Measurements from ENCODE around the gene MPPED1.

The MPPED1 gene

GRCh38 chr22:43539572-43540528, 128.0 kb downstream of the MPPED1 start:
- no peak overlapping the region for H3K27ac Mint-ChIP-seq (ENCODE audit: low read depth)
- H3K4me1 Mint-ChIP-seq, result no peaks in the 10 kb centered on the region
- peaks cover 85% of the 10 kb centered on the region for H3K27me3 Mint-ChIP-seq
- no peaks in the 10 kb centered on the region for H3K36me3 Mint-ChIP-seq (ENCODE audit: insufficient read depth)
- DNase-seq (ENCODE audit: low spot score in 2 of 2), result no peak
- ATAC-seq (replicated peaks; ENCODE audit: extremely low read depth, poor library complexity, severe bottlenecking), result no peak
- H3K4me3 Mint-ChIP-seq, result no peak overlapping the region
- H3K9me3 Mint-ChIP-seq, result no peaks in the 10 kb centered on the region

GRCh38 chr22:43540529-43540923, 128.7 kb downstream of the MPPED1 start:
- peaks cover 78% of the 10 kb centered on the region for H3K27me3 Mint-ChIP-seq
- no peak overlapping the region for H3K27ac Mint-ChIP-seq (ENCODE audit: low read depth)
- DNase-seq (ENCODE audit: low spot score in 2 of 2) (no peak), ATAC-seq (replicated peaks; ENCODE audit: extremely low read depth, poor library complexity, severe bottlenecking) (no peak)
- no peak overlapping the region for H3K4me3 Mint-ChIP-seq
- no peaks in the 10 kb centered on the region for H3K4me1 Mint-ChIP-seq
- no peaks in the 10 kb centered on the region for H3K36me3 Mint-ChIP-seq (ENCODE audit: insufficient read depth)
- no peaks in the 10 kb centered on the region for H3K9me3 Mint-ChIP-seq

- no peak for ATAC-seq (replicated peaks; ENCODE audit: extremely low read depth, poor library complexity, severe bottlenecking)
- no peak for DNase-seq (ENCODE audit: low spot score in 2 of 2)
- Mint-ChIP-seq H3K36me3 (ENCODE audit: insufficient read depth) (no peaks in the 10 kb centered on the region), H3K4me3 (no peak overlapping the region), H3K27ac (ENCODE audit: low read depth) (no peak overlapping the region), H3K4me1 (no peaks in the 10 kb centered on the region), H3K27me3 (peaks cover 77% of the 10 kb centered on the region), H3K9me3 (no peaks in the 10 kb centered on the region)
These were observed 129.2 kb downstream of the MPPED1 start for GRCh38 chr22:43541022-43541421.

DNA sequence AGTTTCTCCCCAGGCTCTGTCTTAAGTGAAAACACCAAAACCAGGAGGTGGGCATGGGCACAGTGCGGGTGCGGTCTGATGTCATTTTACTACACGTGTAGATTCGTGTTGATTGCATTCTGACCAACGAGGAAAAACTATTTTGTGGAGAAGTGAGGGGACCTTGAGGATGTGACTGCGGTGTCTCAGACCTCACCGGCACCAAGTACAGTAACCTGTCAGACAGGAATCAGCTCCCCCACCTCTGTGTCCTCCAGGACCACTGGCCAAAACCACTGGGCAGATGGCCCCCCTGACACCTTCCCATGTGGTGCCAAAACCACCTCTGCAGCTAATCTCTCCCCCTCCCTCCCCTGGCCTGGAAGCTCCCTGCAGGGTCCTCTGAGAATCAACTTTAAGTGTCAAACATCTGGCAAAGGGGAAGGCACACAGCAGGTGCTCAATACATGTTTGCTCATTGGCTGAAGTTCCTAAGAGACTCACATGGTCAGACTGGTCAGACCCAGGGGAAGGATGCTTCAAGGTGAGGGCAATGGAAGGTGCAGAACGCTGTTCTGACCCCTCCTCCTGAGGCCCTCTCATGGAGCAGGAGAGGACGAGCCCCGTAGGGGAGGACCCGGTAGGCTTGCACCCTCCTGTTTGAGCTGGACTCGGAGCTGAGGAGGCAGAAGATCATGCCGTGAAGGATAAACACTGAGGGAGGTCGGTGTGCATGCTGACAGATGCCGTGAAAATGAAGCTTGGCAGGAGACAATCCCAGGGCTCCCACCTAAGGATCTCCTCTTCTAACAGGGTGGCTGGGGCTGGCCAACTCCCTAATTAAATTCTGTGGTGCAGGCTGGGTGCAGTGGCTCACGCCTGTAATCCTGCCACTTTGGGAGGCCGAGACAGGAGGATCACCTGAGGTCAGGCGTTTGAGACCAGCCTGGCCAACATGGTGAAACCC, 129.9 kb downstream of the MPPED1 start:
- DNase-seq (ENCODE audit: low spot score in 2 of 2), result no peak
- Mint-ChIP-seq H3K9me3 (no peaks in the 10 kb centered on the region), H3K4me1 (no peaks in the 10 kb centered on the region), H3K4me3 (no peak overlapping the region), H3K27me3 (peaks cover 77% of the 10 kb centered on the region), H3K36me3 (ENCODE audit: insufficient read depth) (no peaks in the 10 kb centered on the region), H3K27ac (ENCODE audit: low read depth) (no peak overlapping the region)
- ATAC-seq (replicated peaks; ENCODE audit: extremely low read depth, poor library complexity, severe bottlenecking), result no peak

DNA sequence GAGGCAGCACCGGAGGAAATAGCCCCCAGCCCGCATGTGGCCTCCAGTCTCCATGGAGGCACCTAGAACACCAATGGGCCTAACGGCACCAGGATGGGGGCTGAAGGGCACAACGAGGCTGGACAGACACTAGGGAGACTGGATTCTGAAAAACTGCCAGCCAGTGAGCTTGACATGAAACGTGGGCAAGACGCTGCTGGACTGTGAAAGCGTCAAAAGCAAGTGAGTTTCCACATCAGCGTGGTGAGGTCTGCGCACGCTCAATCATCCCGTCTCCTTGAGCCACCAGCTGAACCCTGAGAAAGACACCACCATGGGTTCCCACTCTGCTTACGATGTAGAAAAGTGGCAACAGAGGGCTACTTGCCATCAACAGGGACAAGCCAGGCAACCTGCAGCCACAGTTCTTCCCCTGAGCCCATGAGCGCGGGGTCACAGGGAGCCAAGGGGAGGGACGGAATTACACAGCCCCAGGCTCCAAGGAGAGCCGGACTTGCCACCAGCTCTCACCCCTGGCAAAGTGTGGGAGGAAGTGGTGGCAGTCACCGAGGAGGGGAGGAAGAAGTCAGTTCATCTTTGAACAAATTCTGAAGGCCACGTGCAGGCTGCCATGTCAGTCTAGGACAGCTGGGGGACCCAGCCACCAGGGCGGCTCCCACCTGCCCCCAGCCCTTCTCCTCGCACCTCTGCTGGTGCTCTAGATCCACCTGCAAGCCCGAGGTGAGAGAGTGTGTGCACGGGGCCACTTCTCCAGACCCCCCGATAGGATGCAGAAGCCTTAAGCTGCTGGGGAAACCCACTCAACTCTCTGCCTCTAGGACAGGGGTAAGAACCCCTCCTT, 131.1 kb downstream of the MPPED1 start:
- no peak overlapping the region for H3K27ac Mint-ChIP-seq (ENCODE audit: low read depth)
- H3K9me3 Mint-ChIP-seq, result no peaks in the 10 kb centered on the region
- ATAC-seq (replicated peaks; ENCODE audit: extremely low read depth, poor library complexity, severe bottlenecking), result no peak
- no peak for DNase-seq (ENCODE audit: low spot score in 2 of 2)
- no peaks in the 10 kb centered on the region for H3K4me1 Mint-ChIP-seq
- no peak overlapping the region for H3K4me3 Mint-ChIP-seq
- H3K36me3 Mint-ChIP-seq (ENCODE audit: insufficient read depth), result no peaks in the 10 kb centered on the region
- peaks cover 73% of the 10 kb centered on the region for H3K27me3 Mint-ChIP-seq

GRCh38 chr22:43543522-43544288, 131.9 kb downstream of the MPPED1 start:
- Mint-ChIP-seq H3K36me3 (ENCODE audit: insufficient read depth) (no peaks in the 10 kb centered on the region), H3K4me3 (no peak overlapping the region), H3K9me3 (no peaks in the 10 kb centered on the region), H3K4me1 (no peaks in the 10 kb centered on the region), H3K27me3 (peaks cover 65% of the 10 kb centered on the region), H3K27ac (ENCODE audit: low read depth) (no peak overlapping the region)
- DNase-seq (ENCODE audit: low spot score in 2 of 2) (no peak), ATAC-seq (replicated peaks; ENCODE audit: extremely low read depth, poor library complexity, severe bottlenecking) (no peak)

GRCh38 chr22:43544289-43544673, 132.5 kb downstream of the MPPED1 start:
- Mint-ChIP-seq H3K27ac (ENCODE audit: low read depth) (no peak overlapping the region), H3K27me3 (peaks cover 59% of the 10 kb centered on the region), H3K4me3 (no peak overlapping the region), H3K9me3 (no peaks in the 10 kb centered on the region), H3K36me3 (ENCODE audit: insufficient read depth) (no peaks in the 10 kb centered on the region), H3K4me1 (no peaks in the 10 kb centered on the region)
- ATAC-seq (replicated peaks; ENCODE audit: extremely low read depth, poor library complexity, severe bottlenecking), result no peak
- no peak for DNase-seq (ENCODE audit: low spot score in 2 of 2)

GRCh38 chr22:43546186-43546585, 134.4 kb downstream of the MPPED1 start:
- Mint-ChIP-seq H3K27me3 (peaks cover 49% of the 10 kb centered on the region), H3K4me1 (no peaks in the 10 kb centered on the region), H3K4me3 (no peak overlapping the region), H3K27ac (ENCODE audit: low read depth) (no peak overlapping the region), H3K36me3 (ENCODE audit: insufficient read depth) (no peaks in the 10 kb centered on the region), H3K9me3 (no peaks in the 10 kb centered on the region)
- DNase-seq (ENCODE audit: low spot score in 2 of 2) (no peak), ATAC-seq (replicated peaks; ENCODE audit: extremely low read depth, poor library complexity, severe bottlenecking) (no peak)

DNA sequence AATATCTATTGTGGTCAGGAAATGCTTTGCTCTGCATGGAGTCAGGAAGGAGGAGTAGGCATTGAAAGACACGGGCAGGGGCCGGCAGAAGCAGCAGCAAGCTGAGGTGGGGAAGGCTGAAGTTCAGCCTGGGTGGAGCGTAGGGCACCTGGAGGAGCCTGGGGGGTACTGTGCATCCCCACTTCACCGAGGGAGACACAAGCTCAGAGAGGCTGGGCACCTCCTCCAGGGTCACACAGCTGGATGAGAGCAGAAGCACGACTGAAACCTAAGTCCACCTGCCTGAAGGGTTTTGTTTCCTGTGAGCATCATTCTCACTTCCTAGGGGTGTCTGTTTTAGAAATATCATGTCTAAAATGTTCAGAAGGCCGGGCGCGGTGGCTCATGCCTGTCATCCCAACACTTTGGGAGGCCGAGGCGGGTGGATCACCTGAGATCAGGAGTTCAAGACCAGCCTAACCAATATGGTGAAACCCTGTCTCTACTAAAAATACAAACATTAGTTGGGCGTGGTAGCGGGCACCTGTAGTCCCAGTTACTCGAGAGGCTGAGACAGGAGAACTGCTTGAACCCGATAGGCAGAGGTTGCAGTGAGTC, 138.3 kb downstream of the MPPED1 start:
- Mint-ChIP-seq H3K27me3 (peaks cover 38% of the 10 kb centered on the region), H3K36me3 (ENCODE audit: insufficient read depth) (no peaks in the 10 kb centered on the region), H3K9me3 (no peaks in the 10 kb centered on the region), H3K4me1 (no peaks in the 10 kb centered on the region), H3K4me3 (no peak overlapping the region), H3K27ac (ENCODE audit: low read depth) (no peak overlapping the region)
- no peak for DNase-seq (ENCODE audit: low spot score in 2 of 2)
- no peak for ATAC-seq (replicated peaks; ENCODE audit: extremely low read depth, poor library complexity, severe bottlenecking)

GRCh38 chr22:43550672-43551071, 138.9 kb downstream of the MPPED1 start:
- Mint-ChIP-seq H3K9me3 (no peaks in the 10 kb centered on the region), H3K4me1 (no peaks in the 10 kb centered on the region), H3K27me3 (peaks cover 43% of the 10 kb centered on the region), H3K27ac (ENCODE audit: low read depth) (no peak overlapping the region), H3K36me3 (ENCODE audit: insufficient read depth) (no peaks in the 10 kb centered on the region), H3K4me3 (no peak overlapping the region)
- ATAC-seq (replicated peaks; ENCODE audit: extremely low read depth, poor library complexity, severe bottlenecking), result no peak
- no peak for DNase-seq (ENCODE audit: low spot score in 2 of 2)

DNA sequence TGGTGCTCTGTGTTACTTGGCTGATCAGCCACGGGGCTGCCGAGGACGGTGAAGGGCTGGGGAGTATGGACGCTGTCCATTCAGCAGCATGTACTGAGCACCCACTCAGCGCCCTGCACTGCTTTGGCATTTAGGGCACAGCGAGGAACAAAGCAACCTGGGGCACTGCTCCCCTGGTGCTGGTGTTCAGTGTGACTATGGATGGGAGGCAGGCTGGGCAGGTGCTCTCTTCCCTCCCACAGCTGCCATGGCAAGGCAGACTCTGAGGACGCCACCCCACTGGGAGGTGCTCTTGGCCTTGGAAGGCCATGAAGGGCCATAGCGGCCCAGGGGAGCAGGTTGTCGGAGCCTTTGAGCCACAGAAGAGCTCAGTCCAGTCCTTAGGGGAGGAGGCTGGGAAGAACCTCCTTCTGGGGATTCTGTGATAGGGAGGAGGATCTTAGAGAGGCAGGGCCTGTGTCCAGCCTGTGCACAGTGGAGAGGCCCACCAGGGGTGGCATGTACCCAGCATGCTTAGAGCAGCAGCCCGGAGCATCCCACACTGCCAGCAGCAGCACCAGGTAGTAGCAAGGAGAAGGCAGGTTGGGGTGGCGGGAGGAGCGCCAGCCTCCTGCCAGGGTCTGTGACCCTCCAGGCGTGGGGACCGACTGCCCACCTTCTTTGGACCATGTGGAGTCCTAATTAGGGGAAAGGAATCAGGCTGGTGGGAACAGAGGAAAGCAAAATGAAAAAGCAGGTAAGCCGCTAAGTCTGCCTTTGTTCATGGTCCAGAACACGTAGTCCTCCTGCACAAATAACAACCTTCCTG, 141.8 kb downstream of the MPPED1 start:
- H3K4me3 Mint-ChIP-seq, result no peak overlapping the region

More for the DNA sequence above, 141.8 kb downstream of the MPPED1 start:
- DNase-seq (ENCODE audit: low spot score in 2 of 2) (no peak), ATAC-seq (replicated peaks; ENCODE audit: extremely low read depth, poor library complexity, severe bottlenecking) (no peak)
- Mint-ChIP-seq H3K4me1 (no peaks in the 10 kb centered on the region), H3K36me3 (ENCODE audit: insufficient read depth) (no peaks in the 10 kb centered on the region), H3K27me3 (peaks cover 31% of the 10 kb centered on the region), H3K27ac (ENCODE audit: low read depth) (no peak overlapping the region), H3K9me3 (no peaks in the 10 kb centered on the region)
